A673 (cell line): ENCODE data around the gene OR4E1.

ENCODE experiments used
- CTCF ChIP-seq: fragments of 300-800, 200-600 bp; sonication (generic); conservative IDR thresholded peaks from 2 replicates; pipeline ENCODE4 v1.5.1; 2017; ENCODE audit warnings: low read depth, mild to moderate bottlenecking, antibody characterized with exemption, low read length, moderate library complexity, mixed read lengths
- EZH2 ChIP-seq: fragments of 200-600 bp; sonication (generic); IDR thresholded peaks from 2 replicates; pipeline ENCODE4 v1.6.1; 2017; ENCODE audit warnings: borderline replicate concordance, low read depth, mild to moderate bottlenecking, mixed read lengths, antibody characterized with exemption, low read length; ENCODE audit not compliant: poor library complexity, severe bottlenecking

DNA sequence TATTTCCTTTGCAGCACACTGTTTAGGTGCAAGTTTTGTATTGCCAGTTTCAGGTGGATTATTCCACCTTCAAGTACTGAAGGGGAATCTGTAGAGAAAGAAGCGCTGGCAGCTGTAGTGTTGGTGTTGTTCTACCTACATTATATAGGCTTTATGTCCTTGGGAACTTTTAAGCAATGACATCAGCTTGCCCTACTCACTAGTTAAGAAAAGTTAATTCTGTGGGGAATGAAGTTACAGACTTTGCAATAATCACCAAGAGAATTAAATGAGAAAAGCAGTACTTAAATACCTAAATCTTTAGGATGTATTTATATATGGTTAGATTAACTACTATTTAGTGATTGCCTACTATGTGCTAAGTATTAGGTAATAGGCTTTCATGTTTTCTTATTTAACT lies at the start of gene OR4E1:
- TF ChIP-seq EZH2 (no peak), CTCF (no peak)
